Tibial nerve (tissue), 4 donors: ENCODE results near the gene KRTAP1-1.

Experiments used
- EP300 ChIP-seq, 2 donors: sonication (generic); formaldehyde crosslinking; IDR thresholded peaks; one replicate each; pipeline ENCODE4 v1.6.1; 2017; ENCODE audit warnings: antibody characterized with exemption in 2 of 2, mild to moderate bottlenecking in 1 of 2
- POLR2A ChIP-seq, 2 donors: fragments of 450-650 bp; IDR thresholded peaks; one replicate each; pipeline ENCODE4 v1.6.1; 2017; ENCODE audit warnings: antibody characterized with exemption in 2 of 2, mild to moderate bottlenecking in 2 of 2, moderate library complexity in 2 of 2
- TF ChIP-seq, protein P1 (sequence below), 5 experiments: fragments of 200-600 bp in 3 of 5; fragments of 450-650 bp in 2 of 5; sonication (generic) in 3 of 5; IDR thresholded peaks; one replicate each; pipeline ENCODE4 v1.5.1; 2016 to 2019; ENCODE audit warnings: antibody characterized with exemption in 5 of 5, mild to moderate bottlenecking in 3 of 5, moderate library complexity in 2 of 5

DNA sequence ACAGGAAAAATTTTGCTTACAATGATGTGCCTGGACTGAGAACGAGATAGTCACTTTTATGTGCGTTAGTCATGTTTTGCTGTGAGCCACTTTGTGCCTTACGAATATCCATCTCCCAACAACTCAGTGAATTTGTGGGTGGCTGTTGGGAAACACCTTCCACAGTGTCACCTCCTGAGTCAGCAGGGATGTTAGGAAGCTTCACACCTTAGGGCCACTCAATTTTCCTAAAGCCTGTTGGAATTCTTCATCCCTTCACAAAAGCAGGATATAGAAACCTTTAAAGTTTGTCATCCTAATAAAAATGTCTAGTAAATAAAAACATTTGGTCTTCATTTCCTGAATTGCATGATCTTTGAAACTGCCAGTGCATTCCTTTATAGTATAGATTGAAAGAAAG is 28.1 kb downstream of the KRTAP1-1 start:
- TF ChIP-seq, protein P1, sequence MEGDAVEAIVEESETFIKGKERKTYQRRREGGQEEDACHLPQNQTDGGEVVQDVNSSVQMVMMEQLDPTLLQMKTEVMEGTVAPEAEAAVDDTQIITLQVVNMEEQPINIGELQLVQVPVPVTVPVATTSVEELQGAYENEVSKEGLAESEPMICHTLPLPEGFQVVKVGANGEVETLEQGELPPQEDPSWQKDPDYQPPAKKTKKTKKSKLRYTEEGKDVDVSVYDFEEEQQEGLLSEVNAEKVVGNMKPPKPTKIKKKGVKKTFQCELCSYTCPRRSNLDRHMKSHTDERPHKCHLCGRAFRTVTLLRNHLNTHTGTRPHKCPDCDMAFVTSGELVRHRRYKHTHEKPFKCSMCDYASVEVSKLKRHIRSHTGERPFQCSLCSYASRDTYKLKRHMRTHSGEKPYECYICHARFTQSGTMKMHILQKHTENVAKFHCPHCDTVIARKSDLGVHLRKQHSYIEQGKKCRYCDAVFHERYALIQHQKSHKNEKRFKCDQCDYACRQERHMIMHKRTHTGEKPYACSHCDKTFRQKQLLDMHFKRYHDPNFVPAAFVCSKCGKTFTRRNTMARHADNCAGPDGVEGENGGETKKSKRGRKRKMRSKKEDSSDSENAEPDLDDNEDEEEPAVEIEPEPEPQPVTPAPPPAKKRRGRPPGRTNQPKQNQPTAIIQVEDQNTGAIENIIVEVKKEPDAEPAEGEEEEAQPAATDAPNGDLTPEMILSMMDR (IDR thresholded peaks at IDR 0.05): no peak
- TF ChIP-seq POLR2A (IDR thresholded peaks at IDR 0.05): no peak
- no peak for TF ChIP-seq EP300 (IDR thresholded peaks at IDR 0.05)
